ENCODE data around the gene PCK1. TPM values are rescaled to one million over a fixed set of nuclear protein-coding genes. Genes with fewer than 3 reads are reported as not detected.

The PCK1 gene
- total RNA-seq, 4 donors from 2014 or later = 16.1 to 131 (median 65.2) TPM

GRCh38 chr20:57576617-57577550, 16.0 kb downstream of the PCK1 start:
- peaks cover 0 to 55% of the 10 kb centered on the region in 2 donors for H3K27me3 ChIP-seq
- TF ChIP-seq POLR2A (IDR thresholded peaks at IDR 0.05) (no peak), EP300 (IDR thresholded peaks at IDR 0.05) (no peak), CTCF (IDR thresholded peaks at IDR 0.05) (no peak)

GRCh38 chr20:57577679-57578475, 17.0 kb downstream of the PCK1 start:
- no peak overlapping the region for H3K27ac ChIP-seq
- TF ChIP-seq POLR2A (IDR thresholded peaks at IDR 0.05) (no peak), EP300 (IDR thresholded peaks at IDR 0.05) (no peak), CTCF (IDR thresholded peaks at IDR 0.05) (no peak)
- WGBS, 2 donors = 82 to 85% methylated on average over 9 to 10 of the region's 10 CpGs

More at GRCh38 chr20:57576617-57577550, 16.0 kb downstream of the PCK1 start:
- no peak for DNase-seq (ENCODE audit: low spot score in 2 of 2)
- no peak overlapping the region for H3K4me3 ChIP-seq
- H3K36me3 ChIP-seq = no peaks in the 10 kb centered on the region
- peaks cover 0 to 10% (median 0%) of the 10 kb centered on the region in 4 donors for H3K4me1 ChIP-seq
- no peak overlapping the region for H3K27ac ChIP-seq
- H3K9me3 ChIP-seq = no peaks in the 10 kb centered on the region
- WGBS, 2 donors = 77 to 78% methylated on average over 6 of the region's 6 CpGs

GRCh38 chr20:57578476-57579165, 17.7 kb downstream of the PCK1 start:
- DNase-seq (ENCODE audit: low spot score in 2 of 2) = no peak
- no peaks in the 10 kb centered on the region for H3K9me3 ChIP-seq
- WGBS, 2 donors = 82 to 87% methylated on average over 7 to 10 of the region's 10 CpGs
- no peak overlapping the region for H3K4me3 ChIP-seq
- H3K27ac ChIP-seq = no peak overlapping the region
- peaks cover 0 to 27% (median 3%) of the 10 kb centered on the region in 4 donors for H3K4me1 ChIP-seq
- H3K36me3 ChIP-seq = no peaks in the 10 kb centered on the region
- peaks cover 0 to 56% of the 10 kb centered on the region in 2 donors for H3K27me3 ChIP-seq
- no peak for TF ChIP-seq EP300 (IDR thresholded peaks at IDR 0.05)
- no peak for TF ChIP-seq CTCF (IDR thresholded peaks at IDR 0.05)
- no peak for TF ChIP-seq POLR2A (IDR thresholded peaks at IDR 0.05)

More at GRCh38 chr20:57577679-57578475, 17.0 kb downstream of the PCK1 start:
- H3K36me3 ChIP-seq = no peaks in the 10 kb centered on the region
- H3K27me3 ChIP-seq = peaks cover 0 to 56% of the 10 kb centered on the region in 2 donors
- H3K4me3 ChIP-seq = no peak overlapping the region
- no peak for DNase-seq (ENCODE audit: low spot score in 2 of 2)
- H3K4me1 ChIP-seq = peaks cover 0 to 20% (median under 1%) of the 10 kb centered on the region in 4 donors
- H3K9me3 ChIP-seq = no peaks in the 10 kb centered on the region

DNA sequence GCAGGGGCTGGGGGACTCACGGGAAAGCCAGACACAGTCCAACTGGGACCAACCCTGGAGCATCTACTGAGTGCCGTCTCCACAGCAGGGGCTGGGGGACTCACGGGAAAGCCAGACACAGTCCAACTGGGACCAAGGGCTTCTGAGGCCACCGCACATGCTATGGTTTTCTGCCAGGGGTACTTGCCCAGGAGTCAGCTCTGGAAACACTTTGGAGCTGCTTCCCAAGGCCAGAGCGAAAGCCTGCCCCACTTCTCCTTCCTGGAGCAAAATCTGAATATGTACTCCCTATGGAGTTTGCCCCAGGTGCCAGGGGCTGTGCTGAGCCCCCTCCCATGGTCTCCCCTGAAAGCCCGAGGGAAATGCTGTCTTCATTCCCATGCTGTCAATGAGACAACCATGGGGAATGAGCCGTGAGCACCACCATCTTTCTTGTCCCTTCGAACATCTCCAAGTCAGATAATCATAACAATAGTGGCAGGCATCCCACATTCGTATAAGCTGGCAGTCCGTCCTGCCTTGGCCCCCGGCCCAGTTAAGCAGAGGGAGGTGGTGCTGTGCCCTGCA, 18.5 kb downstream of the PCK1 start:
- no peak for DNase-seq (ENCODE audit: low spot score in 2 of 2)
- Histone ChIP-seq H3K36me3 (no peaks in the 10 kb centered on the region), H3K9me3 (no peaks in the 10 kb centered on the region), H3K4me3 (no peak overlapping the region), H3K4me1 (peaks cover 0 to 28% (median 3%) of the 10 kb centered on the region in 4 donors), H3K27me3 (peaks cover 0 to 53% of the 10 kb centered on the region in 2 donors), H3K27ac (no peak overlapping the region)
- TF ChIP-seq CTCF (IDR thresholded peaks at IDR 0.05) = no peak
- WGBS, 2 donors = 51 to 59% methylated on average over 10 to 11 of the region's 11 CpGs

All from tibial nerve (tissue), 4 donors.